Transverse colon (tissue), 4 donors: ENCODE measurements around the gene NOB1.

Experiments
- CTCF ChIP-seq, 5 experiments: fragments of 200-600 bp in 3 of 5; fragments of 450-650 bp in 2 of 5; sonication (generic) in 3 of 5; IDR thresholded peaks; 1 replicate in 2 of 5; 2 replicates in 3 of 5; pipeline ENCODE4 v1.5.1; 2016 to 2017; ENCODE audit warnings: antibody characterized with exemption in 5 of 5, inconsistent platforms in 3 of 5, mild to moderate bottlenecking in 2 of 5, moderate library complexity in 1 of 5
- POLR2A ChIP-seq: fragments of 450-650 bp; IDR thresholded peaks from one replicate; pipeline ENCODE4 v1.6.1; 2016; ENCODE audit warnings: antibody characterized with exemption, mild to moderate bottlenecking, moderate library complexity
- POLR2AphosphoS5 ChIP-seq, 3 donors: sonication (generic); formaldehyde crosslinking; IDR thresholded peaks; one replicate each; pipeline ENCODE4 v1.6.1; 2016; ENCODE audit warnings: antibody characterized with exemption in 3 of 3

GRCh38 chr16:69768666-69769065, 13.9 kb upstream of the NOB1 start:
- TF ChIP-seq POLR2AphosphoS5 (IDR thresholded peaks at IDR 0.05) (no peak), CTCF (IDR thresholded peaks at IDR 0.05) (no peak), POLR2A (no peak)
